A673 (cell line): ENCODE data around the gene FERD3L. TPM values are rescaled to one million over a fixed set of nuclear protein-coding genes. Genes with fewer than 3 reads are reported as not detected.

Experiments
- BruUV-seq: library from RNA; stranded (reverse); fragments of 400-500 nt; replicated peaks from 2 replicates; lab custom pipeline; 2021; lab: Mats Ljungman, UMichigan
- CTCF ChIA-PET: fragments of 300-600 bp; sonication (Branson Sonifier 250); formaldehyde crosslinking; loops from one replicate; lab custom pipeline; 2022; ENCODE audit warnings: antibody characterized with exemption; lab: Charles Lee
- POLR2A ChIA-PET: fragments of 300-600 bp; sonication (Branson Sonifier 250); formaldehyde crosslinking; loops from one replicate; lab custom pipeline; 2022; ENCODE audit warnings: antibody characterized with exemption; ENCODE audit not compliant: low non-redundant PET; lab: Charles Lee
- DNase-seq: peaks from one replicate; pipeline ENCODE4 v3.0.0-alpha.2; 2015; ENCODE audit warnings: low spot score
- H3K27ac ChIP-seq: fragments of 200-600 bp; sonication (generic); 2 replicates; pipeline ENCODE4 v1.5.1; 2016; ENCODE audit warnings: mixed run types, low read depth, mild to moderate bottlenecking, mixed read lengths, antibody characterized with exemption, low read length; ENCODE audit not compliant: poor library complexity, severe bottlenecking
- H3K27me3 ChIP-seq: fragments of 200-600 bp; sonication (generic); replicated peaks from 2 replicates; pipeline ENCODE4 v1.6.1; 2017; ENCODE audit warnings: mixed run types, low read depth, mild to moderate bottlenecking, mixed read lengths, antibody characterized with exemption, low read length; ENCODE audit not compliant: insufficient read depth, poor library complexity
- H3K36me3 ChIP-seq: fragments of 200-600 bp; sonication (generic); 2 replicates; pipeline ENCODE4 v1.6.1; 2016; ENCODE audit warnings: mixed run types, mild to moderate bottlenecking, mixed read lengths, antibody characterized with exemption, low read length; ENCODE audit not compliant: insufficient read depth, poor library complexity, severe bottlenecking
- H3K4me1 ChIP-seq: fragments of 200-600 bp; sonication (generic); 2 replicates; pipeline ENCODE4 v1.6.1; 2017; ENCODE audit warnings: mixed run types, mild to moderate bottlenecking, mixed read lengths, antibody characterized with exemption, low read length; ENCODE audit not compliant: insufficient read depth, poor library complexity, severe bottlenecking
- H3K4me3 ChIP-seq: fragments of 200-600 bp; sonication (generic); 2 replicates; pipeline ENCODE4 v1.5.1; 2016; ENCODE audit warnings: low read depth, mixed run types, mild to moderate bottlenecking, mixed read lengths, low read length; ENCODE audit not compliant: poor library complexity, severe bottlenecking
- H3K9me3 ChIP-seq: fragments of 200-600 bp; sonication (generic); 2 replicates; pipeline ENCODE4 v1.6.1; 2016; ENCODE audit warnings: mixed run types, low read depth, mild to moderate bottlenecking, mixed read lengths, antibody characterized with exemption, low read length; ENCODE audit not compliant: poor library complexity, severe bottlenecking
- EZH2 ChIP-seq: fragments of 200-600 bp; sonication (generic); IDR thresholded peaks from 2 replicates; pipeline ENCODE4 v1.6.1; 2017; ENCODE audit warnings: borderline replicate concordance, low read depth, mild to moderate bottlenecking, mixed read lengths, antibody characterized with exemption, low read length; ENCODE audit not compliant: poor library complexity, severe bottlenecking
- intact Hi-C: fragments of 100-400 bp; cut with micrococcal nuclease; formaldehyde crosslinking; loops from one replicate; pipeline ENCODE4 v1.10.0; 2022; ENCODE audit not compliant: unreplicated experiment
- total RNA-seq: library from RNA; stranded (reverse); gene quantifications from 2 replicates; pipeline ENCODE4 v1.2.3, GENCODE V29; 2021
- TF ChIP-seq, protein P1 (sequence below): fragments of 300-800, 200-600 bp; sonication (generic); conservative IDR thresholded peaks from 2 replicates; pipeline ENCODE4 v1.5.1; 2017; ENCODE audit warnings: low read depth, mild to moderate bottlenecking, antibody characterized with exemption, low read length, moderate library complexity, mixed read lengths

Gene FERD3L
- total RNA-seq, 1 experiment from 2014 or later = not detected

DNA sequence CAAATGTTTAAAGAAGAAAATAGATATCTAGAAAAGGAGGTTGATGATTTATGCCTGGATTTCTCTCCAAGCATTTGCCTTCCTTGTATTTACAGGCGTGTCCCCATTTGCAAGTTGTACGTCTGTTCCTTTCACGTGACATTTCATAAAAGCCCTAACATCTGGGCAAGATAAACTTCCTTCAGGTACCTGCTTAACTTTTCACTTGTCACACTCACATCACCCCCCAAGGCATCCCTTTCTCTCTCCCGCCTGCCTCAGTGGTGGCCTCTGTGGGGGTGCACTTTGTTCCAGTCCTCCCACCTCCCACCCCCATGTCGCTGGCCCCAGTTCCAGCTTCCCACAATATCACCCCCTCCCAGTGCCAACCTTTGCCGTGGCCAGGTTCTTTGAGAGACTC lies 34.4 kb downstream of the FERD3L start:
- H3K36me3 ChIP-seq = peaks cover 13% of the 10 kb centered on the region
- no peak for DNase-seq
- H3K27ac ChIP-seq = no peak overlapping the region
- BruUV-seq = no TSS peak
- ChIA-PET POLR2A (no interaction called here), CTCF (no interaction called here)
- no peak for TF ChIP-seq EZH2
- TF ChIP-seq, protein P1, sequence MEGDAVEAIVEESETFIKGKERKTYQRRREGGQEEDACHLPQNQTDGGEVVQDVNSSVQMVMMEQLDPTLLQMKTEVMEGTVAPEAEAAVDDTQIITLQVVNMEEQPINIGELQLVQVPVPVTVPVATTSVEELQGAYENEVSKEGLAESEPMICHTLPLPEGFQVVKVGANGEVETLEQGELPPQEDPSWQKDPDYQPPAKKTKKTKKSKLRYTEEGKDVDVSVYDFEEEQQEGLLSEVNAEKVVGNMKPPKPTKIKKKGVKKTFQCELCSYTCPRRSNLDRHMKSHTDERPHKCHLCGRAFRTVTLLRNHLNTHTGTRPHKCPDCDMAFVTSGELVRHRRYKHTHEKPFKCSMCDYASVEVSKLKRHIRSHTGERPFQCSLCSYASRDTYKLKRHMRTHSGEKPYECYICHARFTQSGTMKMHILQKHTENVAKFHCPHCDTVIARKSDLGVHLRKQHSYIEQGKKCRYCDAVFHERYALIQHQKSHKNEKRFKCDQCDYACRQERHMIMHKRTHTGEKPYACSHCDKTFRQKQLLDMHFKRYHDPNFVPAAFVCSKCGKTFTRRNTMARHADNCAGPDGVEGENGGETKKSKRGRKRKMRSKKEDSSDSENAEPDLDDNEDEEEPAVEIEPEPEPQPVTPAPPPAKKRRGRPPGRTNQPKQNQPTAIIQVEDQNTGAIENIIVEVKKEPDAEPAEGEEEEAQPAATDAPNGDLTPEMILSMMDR = no peak
- no peaks in the 10 kb centered on the region for H3K27me3 ChIP-seq
- H3K9me3 ChIP-seq = no peaks in the 10 kb centered on the region
- peaks cover 41% of the 10 kb centered on the region for H3K4me1 ChIP-seq
- no peak overlapping the region for H3K4me3 ChIP-seq
- intact Hi-C loops = no loop called here

DNA sequence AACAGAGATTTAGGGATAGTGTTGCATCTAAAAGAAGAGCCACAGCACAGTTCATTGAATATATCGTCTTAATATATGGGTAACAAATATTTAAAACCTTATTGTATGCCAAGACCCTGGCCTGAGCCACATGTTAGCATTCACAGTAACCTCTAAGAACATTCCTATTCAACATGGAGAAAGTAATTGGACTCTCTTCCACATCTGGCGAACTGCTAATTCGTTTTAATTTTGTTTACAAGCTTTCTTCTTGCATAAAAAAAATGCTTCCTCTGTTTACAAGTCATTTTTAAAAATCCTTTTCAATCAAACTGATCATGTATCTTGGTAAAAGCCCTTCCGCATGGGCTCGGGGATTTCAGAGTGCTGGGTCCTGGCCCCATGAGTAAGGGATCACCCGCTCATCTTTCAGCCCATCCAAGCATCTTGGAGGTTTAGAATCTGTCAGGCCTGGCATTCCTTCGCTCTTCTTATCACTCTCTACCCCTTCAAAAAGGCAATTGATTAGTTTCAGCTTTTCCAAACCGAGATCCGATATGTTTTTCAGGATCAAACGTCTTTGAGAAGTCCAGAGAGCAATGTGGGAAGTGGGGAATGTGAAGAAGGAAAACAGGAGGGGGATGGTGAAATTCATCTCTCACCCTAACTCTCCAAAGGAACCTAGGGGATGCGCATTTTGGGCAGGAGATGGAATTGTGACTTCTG lies 35.0 kb downstream of the FERD3L start:
- H3K36me3 ChIP-seq = peaks cover 13% of the 10 kb centered on the region
- no TSS peak for BruUV-seq
- no peaks in the 10 kb centered on the region for H3K9me3 ChIP-seq
- intact Hi-C loops = no loop called here
- no peaks in the 10 kb centered on the region for H3K27me3 ChIP-seq
- no peak overlapping the region for H3K27ac ChIP-seq
- TF ChIP-seq, protein P1 = no peak
- TF ChIP-seq EZH2 = no peak
- ChIA-PET POLR2A (no interaction called here), CTCF (no interaction called here)
- DNase-seq = no peak
- no peak overlapping the region for H3K4me3 ChIP-seq
- H3K4me1 ChIP-seq = peaks cover 41% of the 10 kb centered on the region

DNA sequence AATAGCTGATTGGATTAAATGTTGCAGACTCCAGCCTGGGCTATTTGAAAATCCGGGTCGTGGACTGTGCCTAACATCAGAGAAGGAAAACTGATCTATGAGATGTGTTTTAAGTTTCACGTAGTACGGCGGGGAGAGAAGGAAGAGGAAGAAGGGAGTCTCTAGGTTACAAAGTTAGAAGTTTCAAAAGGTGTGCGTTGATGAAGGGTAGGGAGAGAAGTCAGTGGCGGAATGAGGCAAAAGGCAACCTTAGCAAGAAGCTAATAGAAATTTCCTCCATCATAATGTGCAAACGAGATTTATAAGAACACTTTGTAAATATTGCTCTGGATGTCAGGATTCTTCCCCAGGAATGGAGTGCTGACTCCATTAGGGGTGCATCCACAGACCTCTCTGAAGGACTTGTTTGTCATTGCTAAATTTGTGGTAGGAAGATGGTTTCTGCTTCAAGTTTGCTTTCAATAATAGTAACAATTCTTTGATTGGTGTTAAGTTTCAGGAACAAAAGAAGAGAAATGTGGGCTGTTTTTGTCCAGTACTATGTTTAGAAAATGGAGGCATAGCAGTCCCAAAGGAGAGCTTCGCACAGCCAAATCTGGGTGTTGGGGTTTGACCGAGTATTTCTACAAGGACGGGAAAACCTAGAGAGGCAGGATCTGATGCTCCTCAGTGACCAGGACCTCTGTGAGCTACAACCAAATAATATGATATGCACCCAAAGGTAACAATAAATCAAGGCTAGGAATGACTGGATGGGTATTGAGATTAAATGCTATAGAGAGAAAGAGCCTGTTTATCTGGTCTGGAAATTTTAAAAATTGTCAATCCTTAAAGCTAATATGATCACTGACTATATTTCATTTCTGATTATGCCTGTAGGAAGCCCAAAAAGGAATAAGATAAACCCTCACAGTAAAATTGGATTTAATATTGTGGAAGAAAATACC lies 35.9 kb downstream of the FERD3L start:
- no peak for DNase-seq
- CTCF ChIA-PET = no interaction called here
- Histone ChIP-seq H3K36me3 (peaks cover 13% of the 10 kb centered on the region), H3K4me1 (peaks cover 34% of the 10 kb centered on the region), H3K27me3 (no peaks in the 10 kb centered on the region), H3K27ac (no peak overlapping the region), H3K4me3 (no peak overlapping the region), H3K9me3 (no peaks in the 10 kb centered on the region)
- intact Hi-C loops = loop anchor here (5.0 kb wide), 2 partner anchors 217 to 322 kb away; no protein-coding TSS in a partner anchor
- POLR2A ChIA-PET = no interaction called here
- BruUV-seq = no TSS peak
- TF ChIP-seq, protein P1 = no peak
- TF ChIP-seq EZH2 = no peak
